HG03196 (cell line): ENCODE measurements around the gene ZDHHC7.

Experiments used
- ATAC-seq: cut with Tn5 transposase; IDR thresholded peaks from one replicate; pipeline ENCODE4 v1.9.1; 2021; ENCODE audit not compliant: unreplicated experiment

ZDHHC7 gene

DNA sequence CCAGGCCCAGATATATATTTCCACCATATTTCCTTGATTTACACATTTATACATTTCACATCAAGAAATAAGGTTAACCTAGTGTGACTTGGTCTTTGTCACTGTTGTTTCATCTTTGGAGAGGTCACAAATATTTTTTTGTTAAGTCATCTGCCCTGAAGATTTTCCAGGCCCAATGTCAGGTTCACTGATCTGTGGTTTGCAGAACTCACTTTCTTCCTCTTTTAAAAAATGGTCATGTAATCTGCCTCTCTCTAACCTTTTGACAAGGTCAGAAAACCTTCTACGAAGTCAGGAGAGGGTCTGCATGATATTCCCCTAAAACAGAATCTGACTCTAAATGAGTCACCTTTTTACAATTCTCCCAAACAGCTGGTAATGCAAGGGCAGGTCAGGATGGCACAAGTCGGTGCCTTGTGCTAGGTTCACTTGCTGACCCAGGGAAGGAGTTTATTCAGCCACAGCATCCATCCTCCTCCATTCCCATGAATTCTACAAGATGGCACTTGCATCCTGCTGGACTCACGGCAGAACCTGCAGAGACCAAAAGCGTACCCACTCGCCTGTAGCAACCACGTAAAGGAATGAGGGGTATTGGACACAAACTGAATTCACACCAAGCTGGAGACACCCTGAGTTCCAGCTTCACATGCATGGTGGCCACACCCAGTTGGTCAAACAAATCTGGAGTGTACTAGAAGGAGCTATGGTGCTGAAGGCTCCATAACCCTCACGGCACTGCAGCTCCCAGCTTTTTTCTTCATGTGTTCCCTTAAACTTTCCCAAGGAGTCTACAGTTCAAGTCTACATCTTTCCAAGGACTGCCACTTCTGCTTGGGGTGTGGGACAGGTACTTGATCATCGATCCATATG is 14.7 kb upstream of the ZDHHC7 start:
- ATAC-seq = no peak

DNA sequence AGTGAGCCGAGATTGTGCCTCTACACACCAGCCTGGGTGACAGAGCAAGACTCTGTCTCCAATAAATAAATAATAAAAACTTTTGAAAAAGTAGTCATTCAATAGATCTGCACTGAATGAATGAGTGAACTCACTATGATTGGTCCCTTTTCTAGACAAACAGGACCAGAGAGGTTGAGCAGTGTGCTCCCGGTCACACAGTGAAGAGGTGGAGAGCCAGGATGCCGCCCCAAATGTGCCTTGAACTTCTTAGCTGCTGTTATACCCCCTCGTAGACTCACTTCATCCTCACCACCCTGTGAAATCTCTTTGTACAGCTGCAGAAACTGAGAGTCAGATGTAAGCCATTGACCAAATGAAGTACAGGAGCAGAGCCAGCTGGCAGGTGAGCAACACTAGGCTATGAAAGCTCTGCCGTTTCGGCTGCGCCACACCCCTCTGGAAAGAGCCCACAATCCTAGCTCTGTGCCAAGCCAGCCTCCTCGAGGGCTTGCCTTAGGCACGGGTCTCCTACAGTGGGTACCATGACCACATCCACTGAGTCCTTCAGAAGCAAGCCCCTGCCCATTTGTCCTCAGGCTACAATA is 8.4 kb upstream of the ZDHHC7 start:
- ATAC-seq = no peak

DNA sequence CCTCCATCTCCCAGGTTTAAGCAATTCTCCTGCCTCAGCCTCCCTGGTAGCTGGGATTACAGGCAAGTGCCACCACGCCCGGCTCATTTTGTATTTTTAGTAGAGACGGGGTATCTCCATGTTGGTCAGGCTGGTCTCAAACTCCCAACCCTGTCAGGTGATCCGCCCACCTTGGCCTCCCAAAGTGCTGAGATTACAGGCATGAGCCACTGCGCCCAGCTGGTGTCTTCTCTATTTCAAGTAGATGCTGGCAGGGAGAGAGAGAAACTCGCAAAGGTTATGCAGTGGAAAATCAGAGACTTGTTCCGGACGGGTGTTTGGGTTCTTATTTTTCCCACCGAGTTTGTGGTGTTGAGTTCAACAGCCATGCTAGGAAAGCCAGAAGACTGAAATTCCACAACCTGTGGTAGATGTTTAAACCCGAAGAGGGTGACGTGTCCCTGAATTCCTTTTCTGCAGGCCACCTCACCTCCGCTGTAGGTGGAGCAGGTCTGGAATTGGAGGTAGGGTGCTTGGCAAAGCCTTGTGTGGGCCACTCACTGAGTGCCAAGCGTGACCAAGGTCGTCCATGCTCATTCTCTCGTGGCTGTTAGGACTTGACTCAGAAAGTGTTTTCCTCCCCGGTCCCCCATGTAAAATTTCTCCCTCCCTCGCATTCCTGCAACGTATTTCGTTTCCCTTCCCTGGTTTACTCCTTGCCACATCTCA is 7.3 kb upstream of the ZDHHC7 start:
- ATAC-seq = no peak

DNA sequence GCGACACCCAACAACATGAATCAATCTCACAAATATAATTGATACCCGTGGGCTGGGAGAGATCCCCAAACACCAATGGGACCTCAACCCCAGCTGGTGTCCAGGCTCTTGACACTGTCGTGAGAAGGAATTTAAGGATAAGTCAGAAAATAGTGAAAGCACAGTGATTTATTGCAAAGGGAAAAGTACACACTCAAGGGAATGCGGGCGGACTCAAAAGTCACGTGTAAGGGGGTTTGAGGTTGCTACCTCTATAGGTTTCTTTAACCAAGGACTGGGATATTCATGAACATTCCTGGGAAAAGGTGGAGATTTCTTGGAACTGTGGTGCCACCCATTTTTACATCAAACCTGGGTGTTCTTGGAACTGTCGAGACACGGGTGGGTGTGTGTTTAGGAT is 6.3 kb upstream of the ZDHHC7 start:
- ATAC-seq = no peak

DNA sequence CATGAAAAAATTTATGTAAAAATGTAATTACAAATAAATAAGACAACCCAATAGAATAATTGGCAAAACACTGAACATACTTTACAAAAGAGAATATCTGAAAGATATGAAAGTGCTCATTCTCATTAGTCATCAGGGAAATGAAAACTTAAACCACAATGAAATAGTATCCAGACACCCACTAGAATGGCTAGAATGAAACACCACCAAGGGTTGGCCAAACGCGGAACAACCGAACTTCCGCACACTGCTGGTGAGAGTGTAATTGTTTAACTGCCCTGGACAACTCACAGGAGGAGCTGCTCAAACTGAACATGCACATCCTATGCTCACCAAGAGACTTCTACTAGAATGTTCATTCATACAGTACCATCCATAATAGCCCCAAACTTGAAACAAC is 5.8 kb upstream of the ZDHHC7 start:
- ATAC-seq = no peak

DNA sequence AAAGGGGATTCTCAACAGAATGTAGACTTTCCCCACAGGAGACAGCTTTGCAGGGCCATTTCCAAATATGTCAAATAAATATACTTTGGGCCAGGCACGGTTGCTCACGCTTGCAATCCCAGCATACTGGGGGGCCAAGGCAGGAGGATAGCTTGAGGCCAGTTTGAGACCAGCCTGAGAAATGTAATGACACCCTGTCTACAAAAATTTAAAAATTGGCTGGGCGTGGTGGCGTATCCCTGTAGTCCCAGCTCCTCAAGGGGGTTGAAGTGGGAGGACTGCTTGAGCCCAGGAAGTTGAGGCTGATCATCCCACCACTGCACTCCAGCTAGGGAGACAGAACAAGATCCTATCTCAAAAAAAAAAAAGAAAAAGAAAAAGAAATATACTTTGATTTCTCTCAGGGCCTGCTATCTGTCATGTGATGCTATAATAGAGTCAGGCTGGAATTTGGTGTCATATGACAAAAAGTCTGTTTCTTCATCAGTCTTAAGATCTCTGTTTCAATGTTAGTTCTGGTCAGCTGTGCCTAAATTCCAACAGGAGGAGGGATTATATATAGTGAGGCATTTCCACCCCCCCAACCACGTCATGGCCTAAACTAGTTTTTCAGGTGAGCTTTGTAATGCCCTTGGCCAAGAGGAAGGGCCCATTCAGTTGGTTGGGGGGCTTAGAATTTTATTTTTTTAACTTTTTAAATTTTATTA is 4.3 kb upstream of the ZDHHC7 start:
- ATAC-seq = no peak

DNA sequence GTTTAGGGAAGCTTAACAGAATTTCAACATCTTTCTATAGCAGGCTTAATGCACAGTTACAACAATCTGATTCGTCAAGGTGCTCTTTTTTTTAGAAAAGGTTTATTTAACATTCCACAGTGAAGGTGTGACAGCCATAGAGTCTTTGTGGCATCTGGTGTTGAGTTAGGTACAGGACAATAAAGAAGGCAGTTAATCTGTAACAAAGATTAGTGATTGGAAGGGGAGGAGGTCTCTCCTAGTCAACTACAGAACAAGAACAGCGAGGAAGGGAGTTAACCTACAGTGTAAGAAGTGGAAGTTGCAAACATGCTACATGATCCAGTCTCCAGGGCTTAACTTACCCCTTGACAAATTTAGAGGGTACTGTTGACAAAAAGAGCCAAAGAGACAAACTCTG is 3.0 kb upstream of the ZDHHC7 start:
- no peak for ATAC-seq

DNA sequence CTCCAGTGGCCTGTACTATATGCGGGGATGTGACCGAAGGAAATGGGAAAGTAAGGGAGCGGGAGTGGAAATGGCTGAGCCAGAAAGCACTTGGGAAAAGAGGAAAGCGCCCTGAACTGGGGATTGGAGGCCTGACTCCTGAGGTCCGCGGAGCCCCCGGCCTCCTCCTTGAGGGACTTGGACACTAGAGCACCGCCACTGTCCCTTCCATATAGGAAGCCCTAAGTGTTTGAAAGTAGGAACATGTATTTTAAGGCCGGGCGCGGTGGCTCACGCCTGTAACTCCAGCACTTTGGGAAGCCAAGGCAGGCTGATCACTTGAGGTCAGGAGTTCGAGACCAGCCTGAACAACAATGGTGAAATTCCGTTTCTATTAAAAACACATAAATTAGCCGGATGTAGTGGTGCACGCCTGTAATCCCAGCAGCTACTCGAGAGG is 530 bp upstream of the ZDHHC7 start:
- ATAC-seq = no peak

DNA sequence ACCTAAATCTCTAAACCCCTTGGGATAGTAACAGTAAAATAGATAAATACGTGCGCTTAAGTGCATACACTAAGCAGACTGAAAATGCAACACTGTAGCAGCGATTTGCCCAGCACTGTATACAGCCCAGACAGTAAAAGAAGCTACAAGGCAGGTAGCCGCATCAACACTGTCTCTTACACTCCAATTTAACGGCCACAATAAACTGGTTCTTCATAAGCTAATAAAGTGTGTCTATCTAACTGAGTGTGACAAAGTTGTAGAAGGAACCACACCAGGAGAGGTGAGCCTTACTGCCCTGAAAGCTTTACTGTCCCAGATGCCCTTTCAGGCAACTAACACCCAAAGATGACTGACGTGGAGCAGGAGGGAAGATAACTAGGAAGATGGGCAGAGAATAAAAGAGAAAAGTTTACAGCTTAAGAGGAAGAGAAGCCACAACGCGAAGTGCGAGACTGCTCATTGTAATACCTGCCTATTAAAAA is 847 bp downstream of the ZDHHC7 start:
- ATAC-seq = peak; percentile 5

DNA sequence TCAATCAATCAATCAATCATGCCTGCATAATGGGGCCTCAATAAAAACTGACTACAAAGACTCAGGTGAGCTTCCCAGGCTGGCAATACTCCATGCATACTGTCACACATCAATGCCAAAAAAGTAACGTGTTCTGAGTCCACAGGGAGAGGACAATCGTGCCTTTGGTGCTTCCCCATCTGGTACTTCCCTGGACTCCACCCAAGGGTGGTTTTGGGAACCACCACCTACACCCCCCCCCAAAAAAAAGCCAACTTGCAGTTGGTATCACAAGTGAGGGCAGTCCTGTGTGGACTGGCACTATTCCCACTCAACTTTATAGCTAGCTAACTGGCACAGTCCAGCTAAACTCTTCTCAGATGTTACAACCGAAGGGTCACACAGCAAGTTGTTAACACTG is 3.1 kb downstream of the ZDHHC7 start:
- no peak for ATAC-seq

DNA sequence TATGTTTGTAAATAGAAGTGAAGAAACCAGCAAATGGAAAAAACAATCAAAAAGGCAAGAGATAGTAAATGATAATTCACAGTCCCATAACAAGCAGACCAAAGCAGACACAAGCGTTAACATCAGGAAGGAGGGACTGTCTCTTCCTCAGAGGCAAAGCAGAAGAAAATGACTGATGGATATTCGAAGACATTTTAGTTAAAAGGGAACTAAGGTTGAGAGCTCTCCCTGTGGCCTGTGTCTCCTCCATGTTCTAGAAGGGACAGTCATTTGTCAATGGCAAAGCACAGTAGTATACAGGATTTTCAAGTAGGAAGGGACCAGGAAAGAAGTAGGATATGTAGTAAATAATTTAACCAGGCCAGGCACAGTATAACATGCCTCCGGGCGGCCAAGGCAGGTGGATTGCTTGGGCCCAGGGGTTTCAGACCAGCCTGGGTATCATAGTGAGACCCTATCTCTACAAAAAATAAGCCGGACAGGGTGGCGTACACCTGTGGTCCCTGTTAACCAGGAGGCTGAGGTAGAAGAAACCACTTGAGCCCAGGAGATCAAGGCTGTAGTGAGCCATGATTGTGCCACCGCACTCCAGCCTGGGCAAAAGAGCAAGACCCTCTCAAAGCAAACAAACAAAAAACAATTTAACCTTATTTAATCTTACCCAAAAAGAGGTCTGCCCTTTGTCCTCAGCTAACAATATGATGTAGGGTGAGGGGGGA is 3.7 kb downstream of the ZDHHC7 start:
- ATAC-seq = no peak

DNA sequence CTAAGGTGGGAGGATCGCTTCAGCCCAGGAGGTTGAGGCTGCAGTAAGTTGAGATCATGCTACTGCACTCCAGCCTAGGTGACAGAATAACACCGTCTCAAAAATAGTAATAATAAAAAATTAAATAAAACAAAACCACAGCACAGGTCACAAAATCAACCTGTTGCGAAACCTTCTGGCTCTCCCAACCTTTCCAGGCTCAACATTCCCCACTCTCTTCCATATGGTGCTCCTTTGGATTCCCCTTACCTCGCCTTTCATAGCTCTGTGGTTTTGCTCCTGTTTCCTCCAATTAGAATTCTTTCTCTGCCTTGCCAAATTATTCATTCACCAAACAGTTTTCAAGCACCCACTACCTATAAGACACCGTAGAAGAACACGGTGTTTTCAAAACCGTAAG is 4.7 kb downstream of the ZDHHC7 start:
- ATAC-seq = no peak

DNA sequence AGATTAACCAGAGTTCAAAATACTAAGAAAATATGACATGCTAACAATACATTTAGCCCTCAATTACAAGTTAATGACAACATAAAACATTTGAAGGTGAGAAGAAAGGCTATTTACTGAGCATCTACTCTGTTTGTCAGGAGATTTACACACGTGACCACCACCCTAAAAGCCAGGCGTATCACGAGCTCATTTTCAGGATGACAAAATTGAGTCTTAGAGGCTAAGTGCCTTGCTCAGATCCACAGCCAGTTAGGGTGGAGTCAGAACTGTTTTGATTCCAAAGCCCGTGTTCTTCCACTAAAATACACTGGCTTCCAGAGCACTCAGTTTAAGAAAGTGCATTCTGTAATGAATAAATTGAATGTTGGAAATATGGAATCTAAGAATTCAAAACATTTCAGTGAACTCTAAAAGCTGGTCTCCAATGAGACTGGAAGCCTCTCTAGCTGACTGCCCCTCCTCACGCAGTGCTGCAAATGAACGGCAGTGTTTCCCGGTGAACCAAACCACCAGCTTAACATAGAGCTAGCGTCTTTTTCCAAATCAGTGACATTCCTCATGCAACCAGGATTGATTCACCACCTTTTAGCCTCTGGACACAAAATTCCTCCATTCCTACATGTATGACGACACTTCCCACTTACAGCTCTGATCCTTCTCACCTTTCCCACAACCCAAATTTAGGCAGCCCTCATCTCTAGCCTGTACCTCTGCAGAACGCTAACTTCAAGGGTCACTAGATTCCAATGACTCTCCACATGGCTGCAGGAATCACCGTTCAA is 5.9 kb downstream of the ZDHHC7 start:
- ATAC-seq = no peak

DNA sequence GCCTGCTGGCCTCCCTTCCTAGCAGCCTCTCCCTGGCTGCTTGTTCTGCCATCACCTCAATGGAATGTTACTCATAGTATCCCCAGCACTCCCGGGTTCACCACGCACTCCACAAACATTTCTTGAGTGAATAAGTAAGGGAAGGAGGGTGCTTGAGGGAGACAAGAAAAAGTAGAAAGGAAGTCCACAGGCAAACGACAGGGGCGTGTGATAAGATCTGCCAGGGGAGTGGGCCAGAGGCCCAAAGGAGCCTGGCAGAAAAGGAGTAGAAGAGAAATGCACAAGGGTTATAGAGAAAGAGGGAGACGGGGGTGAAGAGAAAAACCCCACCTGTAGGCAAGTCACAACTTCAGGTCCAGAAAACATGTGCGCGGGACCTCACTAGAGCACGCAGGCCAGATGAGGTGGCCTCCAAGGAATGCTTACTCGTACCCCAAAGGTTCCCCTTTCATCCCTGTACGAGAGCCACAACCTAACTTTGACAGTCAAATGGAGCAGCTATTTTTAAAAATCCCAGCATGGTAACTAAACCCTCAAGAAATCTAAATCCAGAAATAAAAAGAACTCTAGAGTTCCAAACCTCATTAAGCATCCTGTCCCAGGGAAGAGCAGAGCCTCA is 6.6 kb downstream of the ZDHHC7 start:
- no peak for ATAC-seq

DNA sequence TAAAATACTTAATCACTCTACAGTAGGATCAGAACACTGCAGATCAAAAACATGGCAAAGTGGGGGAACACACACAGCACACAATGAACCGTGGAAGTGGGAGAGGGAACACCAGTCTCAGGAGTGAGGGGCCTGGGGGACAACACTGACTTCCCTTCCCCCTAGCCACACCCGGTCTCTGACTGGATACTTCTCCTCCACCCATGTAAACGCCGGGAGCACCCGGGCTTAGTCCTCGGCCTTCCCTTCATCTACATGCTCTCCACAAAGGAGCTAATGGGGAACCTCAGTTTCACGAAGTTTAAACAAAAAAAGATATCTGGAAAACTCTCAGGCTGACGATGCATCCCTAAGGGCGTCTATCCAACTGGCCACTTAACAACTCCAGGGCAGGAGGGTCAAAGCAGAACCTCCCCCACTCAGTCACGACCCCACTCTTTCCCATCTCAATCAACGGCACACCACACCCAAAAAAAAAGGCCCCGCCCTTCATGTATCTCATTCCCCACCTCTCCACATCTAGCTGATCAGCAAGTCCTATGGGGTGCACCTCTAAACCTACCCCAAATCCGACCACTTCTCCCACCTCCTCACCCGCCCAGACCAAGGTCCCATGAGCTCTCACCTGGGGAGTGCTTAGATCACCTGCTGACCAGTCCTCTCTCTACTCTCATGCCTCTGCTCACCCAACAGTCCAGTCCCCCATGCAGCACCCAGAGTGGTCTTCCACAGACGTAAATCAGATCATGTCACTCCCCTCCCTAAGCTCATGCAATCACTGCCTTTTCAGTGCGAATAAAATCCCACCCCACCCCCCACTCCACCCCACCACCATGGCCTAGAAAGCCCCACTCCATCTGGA is 7.4 kb downstream of the ZDHHC7 start:
- ATAC-seq = no peak

DNA sequence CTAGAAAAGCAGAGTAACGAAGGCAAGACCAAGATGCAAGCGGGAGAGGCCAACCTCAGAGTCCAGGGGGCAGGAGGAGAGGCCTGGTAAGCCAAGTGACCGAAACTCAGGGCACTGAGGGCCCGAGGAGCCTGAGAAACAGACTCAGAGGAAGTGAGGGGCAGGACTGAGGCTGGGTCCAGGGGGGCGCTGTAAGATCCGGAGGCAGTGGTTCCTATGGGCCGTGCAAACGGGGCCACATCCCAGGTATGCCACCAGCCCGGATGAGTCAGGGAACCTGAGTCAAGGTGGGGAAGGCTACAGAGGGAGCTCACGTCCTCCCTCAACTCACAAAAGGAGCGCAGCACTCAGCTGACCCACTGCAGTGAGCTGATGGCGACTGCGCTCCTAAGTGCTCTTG is 8.3 kb downstream of the ZDHHC7 start:
- no peak for ATAC-seq

DNA sequence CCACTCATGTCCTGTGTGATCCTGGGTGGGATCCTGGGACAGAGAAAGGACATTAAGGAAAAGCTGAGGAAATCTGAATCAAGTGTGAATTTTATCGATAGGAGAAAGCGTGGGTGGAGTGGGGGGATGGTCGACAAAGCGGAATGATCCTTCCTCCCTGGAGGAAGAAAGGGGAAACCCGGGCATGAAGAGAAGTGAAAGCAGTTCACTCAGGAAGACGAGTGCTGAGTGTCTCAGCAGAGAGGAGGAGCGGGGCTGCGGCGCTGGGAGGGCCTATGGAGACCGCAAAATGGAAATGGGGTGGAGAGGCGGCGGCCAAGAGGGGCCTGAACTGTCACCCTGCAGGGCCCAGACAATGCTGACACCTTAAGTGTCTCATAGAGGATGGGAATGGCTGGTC is 8.7 kb downstream of the ZDHHC7 start:
- no peak for ATAC-seq

DNA sequence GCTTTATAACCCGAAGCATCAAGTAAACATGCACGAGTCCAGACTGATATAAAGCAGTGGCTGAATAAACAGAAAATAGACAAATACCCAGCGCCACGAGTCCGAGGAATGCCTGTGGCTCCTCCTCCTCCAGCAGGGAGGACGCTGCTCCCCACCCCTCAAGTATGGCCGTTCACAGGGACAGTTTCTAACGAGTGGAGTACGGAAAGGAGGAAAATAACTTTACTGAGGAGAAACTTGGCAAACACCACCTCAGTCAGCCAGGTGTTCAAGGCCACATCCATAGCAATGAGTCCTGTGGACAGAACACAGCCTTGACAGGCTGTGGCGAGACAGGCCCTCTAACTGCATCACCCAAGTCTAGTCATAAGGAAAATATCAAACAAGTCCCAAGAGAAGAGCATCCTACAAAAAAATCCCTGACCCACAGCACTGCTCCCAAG is 9.2 kb downstream of the ZDHHC7 start:
- ATAC-seq = no peak
